Gastrocnemius medialis (tissue), 4 donors: ENCODE data around the gene CEBPZOS.

Experiments used
- CTCF ChIP-seq, 5 experiments: fragments of 450-650 bp in 3 of 5; fragments of 200-600 bp in 2 of 5; sonication (generic) in 2 of 5; IDR thresholded peaks in 4 of 5; conservative IDR thresholded peaks in 1 of 5; 1 replicate in 4 of 5; 2 replicates in 1 of 5; pipeline ENCODE4 v1.5.1; 2016 to 2019; ENCODE audit warnings: antibody characterized with exemption in 5 of 5, mild to moderate bottlenecking in 3 of 5, moderate library complexity in 3 of 5
- POLR2A ChIP-seq, 2 donors: fragments of 450-650 bp; IDR thresholded peaks; one replicate each; pipeline ENCODE4 v1.6.1; 2017; ENCODE audit warnings: antibody characterized with exemption in 2 of 2, mild to moderate bottlenecking in 2 of 2, moderate library complexity in 2 of 2

GRCh38 chr2:37243435-37243834, 47.1 kb downstream of the CEBPZOS start:
- TF ChIP-seq CTCF (IDR thresholded peaks at IDR 0.05 in 4 of 5, conservative IDR thresholded peaks at IDR 0.05 in 1 of 5): no peak
- no peak for TF ChIP-seq POLR2A (IDR thresholded peaks at IDR 0.05)
